IMR-90 (cell line): Measurements from ENCODE around the gene PTS. TPM values are rescaled to one million over a fixed set of nuclear protein-coding genes. Genes with fewer than 3 reads are reported as not detected.

Source experiments
- ATAC-seq: fragments of 200-7000 bp; cut with Tn5 transposase; 2 replicates; pipeline ENCODE4 v1.9.1; 2020; ENCODE audit warnings: low read depth, mild to moderate bottlenecking, moderate library complexity
- BruUV-seq: library from RNA; stranded (reverse); fragments of 400-500 nt; replicated peaks from 2 replicates; lab custom pipeline; 2021; lab: Mats Ljungman, UMichigan
- CTCF ChIA-PET: fragments of 300-600 bp; formaldehyde crosslinking; extraction: SDS; loops from one replicate; lab custom pipeline; 2021; ENCODE audit warnings: antibody characterized with exemption; lab: Yijun Ruan, JAX
- POLR2A ChIA-PET: fragments of 300-600 bp; sonication (Branson Sonifier 250); formaldehyde crosslinking; loops from one replicate; lab custom pipeline; 2022; ENCODE audit warnings: antibody characterized with exemption; ENCODE audit not compliant: unreplicated experiment; lab: Charles Lee
- DNase-seq: peaks from one replicate; pipeline ENCODE4 v3.0.0; 2013
- H2AFZ ChIP-seq: replicated peaks from 2 replicates; pipeline ENCODE3; 2013; ENCODE audit warnings: low read length, mild to moderate bottlenecking; ENCODE audit not compliant: poor library complexity
- H2AK5ac ChIP-seq: 2 replicates; pipeline ENCODE4 v1.6.1; 2013; ENCODE audit warnings: low read depth, low read length, inconsistent platforms
- H2AK9ac ChIP-seq: replicated peaks from 2 replicates; pipeline ENCODE3; 2013; ENCODE audit warnings: mild to moderate bottlenecking, low read depth, low read length, moderate library complexity; ENCODE audit not compliant: poor library complexity
- H2BK120ac ChIP-seq: 2 replicates; pipeline ENCODE4 v1.6.1; 2013; ENCODE audit warnings: low read depth, low read length, inconsistent platforms
- H2BK15ac ChIP-seq: 3 replicates; pipeline ENCODE4 v1.6.1; 2013; ENCODE audit warnings: low read depth, low read length, inconsistent platforms
- H2BK20ac ChIP-seq: 2 replicates; pipeline ENCODE4 v1.6.1; 2013; ENCODE audit warnings: low read depth, mild to moderate bottlenecking, inconsistent platforms, low read length, moderate library complexity
- H2BK5ac ChIP-seq: 2 replicates; pipeline ENCODE4 v1.6.1; 2013; ENCODE audit warnings: mild to moderate bottlenecking, low read depth, low read length, inconsistent platforms; ENCODE audit not compliant: poor library complexity, severe bottlenecking
- H3K14ac ChIP-seq: replicated peaks from 2 replicates; pipeline ENCODE4 v1.6.1; 2013; ENCODE audit warnings: low read depth, low read length, inconsistent platforms
- H3K18ac ChIP-seq: 2 replicates; pipeline ENCODE4 v1.6.1; 2013; ENCODE audit warnings: low read depth, low read length, control low read depth
- H3K23ac ChIP-seq: 2 replicates; pipeline ENCODE4 v1.6.1; 2013; ENCODE audit warnings: low read depth, low read length, inconsistent platforms
- H3K27ac ChIP-seq: 2 replicates; pipeline ENCODE4 v1.5.1; 2013; ENCODE audit warnings: mild to moderate bottlenecking, control low read depth, low read length; ENCODE audit not compliant: insufficient read depth
- H3K27me3 ChIP-seq: 2 replicates; pipeline ENCODE4 v1.6.1; 2013; ENCODE audit warnings: low read length; ENCODE audit not compliant: control insufficient read depth, insufficient read depth
- H3K36me3 ChIP-seq: 2 replicates; pipeline ENCODE4 v1.6.1; 2013; ENCODE audit warnings: low read length, mixed read lengths; ENCODE audit not compliant: control insufficient read depth, insufficient read depth
- H3K4ac ChIP-seq: 2 replicates; pipeline ENCODE4 v1.6.1; 2013; ENCODE audit warnings: low read depth, low read length, inconsistent platforms
- H3K4me1 ChIP-seq: 2 replicates; pipeline ENCODE4 v1.6.1; 2013; ENCODE audit warnings: low read length, mixed read lengths; ENCODE audit not compliant: control insufficient read depth, insufficient read depth
- H3K4me2 ChIP-seq: 2 replicates; pipeline ENCODE4 v1.6.1; 2013; ENCODE audit warnings: low read depth, mild to moderate bottlenecking, control low read depth, low read length, moderate library complexity
- H3K4me3 ChIP-seq: 2 replicates; pipeline ENCODE4 v1.5.1; 2013; ENCODE audit warnings: low read depth, mild to moderate bottlenecking, control low read depth, low read length, moderate library complexity; ENCODE audit not compliant: insufficient read depth
- H3K56ac ChIP-seq: 2 replicates; pipeline ENCODE4 v1.6.1; 2013; ENCODE audit warnings: low read length, inconsistent platforms; ENCODE audit not compliant: insufficient read depth; ENCODE audit errors: extremely low read depth
- H3K79me1 ChIP-seq, 2 experiments: 2 replicates each; pipeline ENCODE4 v1.6.1; 2013; ENCODE audit warnings: low read length in 2 of 2, inconsistent platforms in 1 of 2, low read depth in 1 of 2
- H3K9ac ChIP-seq: 2 replicates; pipeline ENCODE4 v1.6.1; 2013; ENCODE audit warnings: low read depth, low read length, control low read depth
- H3K9me1 ChIP-seq: 2 replicates; pipeline ENCODE4 v1.6.1; 2013; ENCODE audit warnings: low read length, inconsistent platforms; ENCODE audit not compliant: insufficient read depth
- H3K9me3 ChIP-seq: 2 replicates; pipeline ENCODE4 v1.6.1; 2013; ENCODE audit warnings: low read length; ENCODE audit not compliant: control insufficient read depth, insufficient read depth
- H4K20me1 ChIP-seq: 2 replicates; pipeline ENCODE4 v1.6.1; 2013; ENCODE audit warnings: low read length, inconsistent platforms; ENCODE audit not compliant: insufficient read depth
- H4K5ac ChIP-seq: 2 replicates; pipeline ENCODE4 v1.6.1; 2013; ENCODE audit warnings: mild to moderate bottlenecking, low read depth, low read length, control low read depth
- H4K8ac ChIP-seq, 2 experiments: 2 replicates each; pipeline ENCODE4 v1.6.1; 2013; ENCODE audit warnings: low read depth in 2 of 2, low read length in 2 of 2, control low read depth in 1 of 2, inconsistent platforms in 1 of 2
- H4K91ac ChIP-seq: 2 replicates; pipeline ENCODE4 v1.6.1; 2013; ENCODE audit warnings: low read depth, low read length, inconsistent platforms; ENCODE audit not compliant: insufficient read depth
- BHLHE40 ChIP-seq: fragments of 150-350 bp; IDR thresholded peaks from 2 replicates; pipeline ENCODE4 v1.6.1; 2016; ENCODE audit warnings: mild to moderate bottlenecking, low read depth, low read length
- CEBPB ChIP-seq: IDR thresholded peaks from 2 replicates; pipeline ENCODE4 v1.6.1; 2012; ENCODE audit warnings: low read depth, low read length, improper control_type of control experiment
- ELK1 ChIP-seq: fragments of 150-350 bp; IDR thresholded peaks from 2 replicates; pipeline ENCODE4 v1.6.1; 2016; ENCODE audit warnings: low read depth, mild to moderate bottlenecking, low read length, moderate library complexity, borderline replicate concordance
- FOS ChIP-seq: fragments of 150-350 bp; IDR thresholded peaks from 2 replicates; pipeline ENCODE4 v1.6.1; 2016; ENCODE audit warnings: low read depth, low read length
- MAFK ChIP-seq: IDR thresholded peaks from 2 replicates; pipeline ENCODE4 v1.6.1; 2012; ENCODE audit warnings: low read depth, low read length, improper control_type of control experiment
- MAZ ChIP-seq: IDR thresholded peaks from 2 replicates; pipeline ENCODE4 v1.6.1; 2012; ENCODE audit warnings: low read depth, mild to moderate bottlenecking, low read length, improper control_type of control experiment, moderate library complexity, borderline replicate concordance
- MXI1 ChIP-seq: IDR thresholded peaks from 2 replicates; pipeline ENCODE4 v1.6.1; 2012; ENCODE audit warnings: low read depth, mild to moderate bottlenecking, low read length, moderate library complexity, borderline replicate concordance
- NFE2L2 ChIP-seq: fragments of 150-350 bp; IDR thresholded peaks from 2 replicates; pipeline ENCODE4 v1.6.1; 2016; ENCODE audit warnings: low read depth, mild to moderate bottlenecking, low read length
- POLR2A ChIP-seq: IDR thresholded peaks from 2 replicates; pipeline ENCODE4 v1.6.1; 2012; ENCODE audit warnings: mild to moderate bottlenecking, low read depth, low read length
- RAD21 ChIP-seq: IDR thresholded peaks from 2 replicates; pipeline ENCODE4 v1.6.1; 2012; ENCODE audit warnings: low read length, improper control_type of control experiment
- RCOR1 ChIP-seq: IDR thresholded peaks from 2 replicates; pipeline ENCODE4 v1.6.1; 2012; ENCODE audit warnings: mild to moderate bottlenecking, low read length, improper control_type of control experiment; ENCODE audit not compliant: insufficient replicate concordance
- RFX5 ChIP-seq: IDR thresholded peaks from 2 replicates; pipeline ENCODE4 v1.8.0; 2012; ENCODE audit warnings: low read depth, mild to moderate bottlenecking, low read length, moderate library complexity
- SMC3 ChIP-seq: fragments of 150-350 bp; IDR thresholded peaks from 2 replicates; pipeline ENCODE4 v1.6.1; 2016; ENCODE audit warnings: low read depth, mild to moderate bottlenecking, antibody characterized with exemption, low read length, moderate library complexity
- USF2 ChIP-seq: fragments of 150-350 bp; IDR thresholded peaks from 2 replicates; pipeline ENCODE4 v1.6.1; 2017; ENCODE audit warnings: mild to moderate bottlenecking, antibody characterized with exemption, low read length, low read depth
- WGBS, 2 experiments: methylation state at CpG; one replicate each; pipeline versions ENCODE4 v1.1.5 to v1.1.7; 2013; ENCODE audit warnings: missing lambda C conversion rate in 2 of 2; ENCODE audit not compliant: insufficient read length in 1 of 2; ENCODE audit errors: extremely low coverage in 2 of 2; 5-methylcytosine and 5-hydroxymethylcytosine counted together
- dilution Hi-C: fragments of 300-500 bp; cut with HindIII; formaldehyde crosslinking; loops from one replicate; pipeline ENCODE4 v1.14.3; 2018; ENCODE audit warnings: low sequenced_read_pairs; ENCODE audit not compliant: unreplicated experiment
- in situ Hi-C: fragments of 300-500 bp; cut with MboI; formaldehyde crosslinking; loops from 3 replicates; pipeline ENCODE4 v1.14.3; 2019; ENCODE audit warnings: low sequenced_read_pairs, inconsistent platforms, mixed read lengths
- intact Hi-C: fragments of 100-400 bp; cut with micrococcal nuclease; formaldehyde crosslinking; loops from 2 replicates; pipeline ENCODE4 v1.10.0; 2022
- polyA plus RNA-seq, 3 experiments: library from polyadenylated mRNA; depleted of rRNA; stranded (reverse); fragments of >200 nt; gene quantifications; 2 replicates each; pipeline ENCODE4 v1.2.3, GENCODE V29; 2012; ENCODE audit warnings: low replicate concordance in 1 of 3
- total RNA-seq: library from RNA; depleted of rRNA; stranded (reverse); fragments of >200 nt; gene quantifications from 2 replicates; pipeline ENCODE4 v1.2.3, GENCODE V29; 2012
- TF ChIP-seq, protein P1 (sequence below): conservative IDR thresholded peaks from 2 replicates; pipeline ENCODE4 v1.5.1; 2012; ENCODE audit warnings: mild to moderate bottlenecking, low read depth, low read length, improper control_type of control experiment

Gene PTS
- total and polyA plus RNA-seq, 2 of the 4 experiments (the other 2 are of a cell fraction), result 21.0 to 51.8 TPM

GRCh38 chr11:112279901-112280267 lies 53.7 kb downstream of the PTS start:
- H4K91ac ChIP-seq, result peak overlapping the region; percentile 64; the same call in 1 of the 2 replicates
- 0 out of 2 replicates have a peak overlapping the region, but pooled peaks have one; percentile 18 for H3K23ac ChIP-seq
- H3K4ac ChIP-seq, result peak overlapping the region; percentile 82
- peak overlapping the region; percentile 61; the same call in 1 of the 2 replicates for H2AK5ac ChIP-seq
- H3K27ac ChIP-seq, result no peak overlapping the region
- H2BK15ac ChIP-seq, result peak overlapping the region; percentile 67; the same call in 1 of the 3 replicates
- peak overlapping the region; percentile 77 for H2AK9ac ChIP-seq
- peaks cover 2% of the 10 kb centered on the region for H3K4me1 ChIP-seq
- no peak overlapping the region for H3K18ac ChIP-seq
- peak overlapping the region; percentile 21 to 86; a peak in 2 of 4 replicates for H4K8ac ChIP-seq
- no peaks in the 10 kb centered on the region for H3K79me1 ChIP-seq
- WGBS, 2 experiments, result 0% methylated on average over 1 of the region's 15 CpGs; no CpG with 5 or more reads in 1 of the 2 experiments
- ATAC-seq (peak; percentile 74), DNase-seq (peak; percentile 43)
- H3K56ac ChIP-seq, result peak overlapping the region; percentile 6; the same call in 1 of the 2 replicates
- H3K36me3 ChIP-seq, result no peaks in the 10 kb centered on the region
- no peaks in the 10 kb centered on the region for H4K20me1 ChIP-seq
- H4K5ac ChIP-seq, result 0 out of 2 replicates have a peak overlapping the region, but pooled peaks have one; percentile 5
- H3K14ac ChIP-seq, result peak overlapping the region; percentile 86; the same call in 1 of the 2 replicates
- H3K27me3 ChIP-seq, result 0 out of 2 replicates have a peak, but pooled peaks cover 7% of the 10 kb centered on the region
- H3K4me2 ChIP-seq, result peak overlapping the region; percentile 88
- H3K9me3 ChIP-seq, result no peaks in the 10 kb centered on the region
- CTCF ChIA-PET, result interaction anchor here (0.6 to 2.8 kb wide), 24 partner anchors 9 to 1010 kb away, joined by 3 to 64 read pairs (median 5); no protein-coding TSS in a partner anchor
- TF ChIP-seq ELK1, result no peak
- no peak for TF ChIP-seq RFX5
- TF ChIP-seq USF2, result no peak
- TF ChIP-seq CEBPB, result no peak
- TF ChIP-seq BHLHE40, result no peak
- no peak for TF ChIP-seq MAFK
- TF ChIP-seq FOS, result no peak
- TF ChIP-seq RCOR1, result no peak
- TF ChIP-seq NFE2L2, result no peak
- TF ChIP-seq, protein P1, sequence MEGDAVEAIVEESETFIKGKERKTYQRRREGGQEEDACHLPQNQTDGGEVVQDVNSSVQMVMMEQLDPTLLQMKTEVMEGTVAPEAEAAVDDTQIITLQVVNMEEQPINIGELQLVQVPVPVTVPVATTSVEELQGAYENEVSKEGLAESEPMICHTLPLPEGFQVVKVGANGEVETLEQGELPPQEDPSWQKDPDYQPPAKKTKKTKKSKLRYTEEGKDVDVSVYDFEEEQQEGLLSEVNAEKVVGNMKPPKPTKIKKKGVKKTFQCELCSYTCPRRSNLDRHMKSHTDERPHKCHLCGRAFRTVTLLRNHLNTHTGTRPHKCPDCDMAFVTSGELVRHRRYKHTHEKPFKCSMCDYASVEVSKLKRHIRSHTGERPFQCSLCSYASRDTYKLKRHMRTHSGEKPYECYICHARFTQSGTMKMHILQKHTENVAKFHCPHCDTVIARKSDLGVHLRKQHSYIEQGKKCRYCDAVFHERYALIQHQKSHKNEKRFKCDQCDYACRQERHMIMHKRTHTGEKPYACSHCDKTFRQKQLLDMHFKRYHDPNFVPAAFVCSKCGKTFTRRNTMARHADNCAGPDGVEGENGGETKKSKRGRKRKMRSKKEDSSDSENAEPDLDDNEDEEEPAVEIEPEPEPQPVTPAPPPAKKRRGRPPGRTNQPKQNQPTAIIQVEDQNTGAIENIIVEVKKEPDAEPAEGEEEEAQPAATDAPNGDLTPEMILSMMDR, result peak; percentile 73
- peak; percentile 75 for TF ChIP-seq RAD21
- TF ChIP-seq MXI1, result no peak
- no peak for TF ChIP-seq POLR2A
- TF ChIP-seq SMC3, result peak; percentile 78
- no peak for TF ChIP-seq MAZ
- peak overlapping the region; percentile 4; the same call in 1 of the 2 replicates for H3K9ac ChIP-seq
- peak overlapping the region; percentile 24 for H3K4me3 ChIP-seq
- BruUV-seq, result no TSS peak
- POLR2A ChIA-PET, result interaction anchor here (0.6 to 0.9 kb wide), 3 partner anchors 50 to 418 kb away, joined by 3 to 5 read pairs (median 4); no protein-coding TSS in a partner anchor
- H2BK120ac ChIP-seq, result peak overlapping the region; percentile 81
- in situ Hi-C loops (loop anchor here (5.0 to 10.0 kb wide), 3 partner anchors 58 to 1005 kb away; no protein-coding TSS in a partner anchor), intact Hi-C loops (loop anchor here (1.0 to 5.0 kb wide), 6 partner anchors 39 to 401 kb away; partner anchors contain the start of genes CFAP68, FDXACB1, SDHD and TIMM8B), dilution Hi-C loops (no loop called here)
- no peak overlapping the region for H2BK5ac ChIP-seq
- H2AFZ ChIP-seq, result peak overlapping the region; percentile 99
- no peaks in the 10 kb centered on the region for H3K9me1 ChIP-seq
- peak overlapping the region; percentile 79 for H2BK20ac ChIP-seq
